ENCODE results near the gene BACH1. TPM values are rescaled to one million over a fixed set of nuclear protein-coding genes. Genes with fewer than 3 reads are reported as not detected.
"Not testable (repeated sequence)": the region's sequence is repeated elsewhere in the genome, so short reads cannot be mapped to it uniquely, and the experiment has no call there.

Gene BACH1
- total and polyA plus RNA-seq, 2 of the 8 experiments (the other 6 are each of a cell fraction or from before 2014, with no cell fraction given), result 6.9 to 50.7 TPM

DNA sequence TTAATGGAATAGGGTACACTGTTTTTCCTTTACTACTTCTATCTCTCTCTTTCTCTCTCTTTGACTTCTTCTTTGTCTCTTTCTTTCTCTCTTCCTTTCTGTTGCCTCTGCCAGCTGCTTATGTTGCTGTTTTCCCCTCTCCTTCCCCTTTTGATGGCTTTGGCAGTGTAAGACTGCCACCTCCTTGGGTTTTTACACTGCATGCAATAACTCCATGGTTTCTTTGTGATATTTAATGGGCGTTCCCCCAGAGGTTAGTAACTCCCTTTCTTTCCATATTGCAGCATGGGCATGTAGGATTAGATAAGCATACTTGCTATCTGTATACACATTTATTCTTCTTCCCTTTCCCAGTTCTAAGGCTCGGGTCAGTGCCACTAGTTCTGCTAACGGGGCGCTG lies 58.1 kb downstream of the BACH1 start:
- H3K56ac ChIP-seq (replicated peaks; ENCODE audit: insufficient read length, low read depth, low read length); H4K8ac ChIP-seq (ENCODE audit: extremely low read depth, insufficient read depth, low read length); H2BK12ac ChIP-seq (ENCODE audit: low read depth, low read length); H3K27ac ChIP-seq (ENCODE audit: low read depth, low read length); H3K9ac ChIP-seq (replicated peaks in 1 of 4; ENCODE audit: extremely low read depth in 1 of 4, low read depth in 3 of 4, low read length in 3 of 4); H4K20me1 ChIP-seq (replicated peaks in 1 of 2; ENCODE audit: control insufficient read depth in 1 of 2, insufficient read depth in 2 of 2, low read length in 2 of 2); H3K79me2 ChIP-seq (ENCODE audit: control insufficient read depth in 1 of 2, insufficient read depth in 2 of 2, low read length in 2 of 2); H2BK5ac ChIP-seq (ENCODE audit: low read depth, low read length); POLR2A ChIA-PET (ENCODE audit: partially characterized antibody); H3K23ac ChIP-seq (ENCODE audit: insufficient read length); H2BK15ac ChIP-seq (ENCODE audit: low read length); H3K79me1 ChIP-seq (ENCODE audit: low read depth, low read length); DNase-seq (ENCODE audit: low read depth in 1 of 2, low spot score in 2 of 2); H2BK120ac ChIP-seq (replicated peaks; ENCODE audit: low read depth, low read length); H3K18ac ChIP-seq (ENCODE audit: extremely low read depth, low read length); H3K27me3 ChIP-seq (replicated peaks in 1 of 4; ENCODE audit: control insufficient read depth in 3 of 4, extremely low read depth in 1 of 4, insufficient read depth in 3 of 4, low read length in 3 of 4); H2AK5ac ChIP-seq (ENCODE audit: low read depth, low read length); H3K4ac ChIP-seq (replicated peaks; ENCODE audit: insufficient read length, low read depth, low read length); H3K14ac ChIP-seq (ENCODE audit: insufficient read length); H4K91ac ChIP-seq (replicated peaks; ENCODE audit: insufficient read length, low read length); H2BK20ac ChIP-seq (ENCODE audit: low read length); H3K23me2 ChIP-seq (ENCODE audit: low read depth, low read length); H2AFZ ChIP-seq (ENCODE audit: low read length); H3K4me2 ChIP-seq (ENCODE audit: insufficient read depth in 1 of 2, low read depth in 2 of 2, low read length in 2 of 2); FAIRE-seq; H3K4me3 ChIP-seq (ENCODE audit: extremely low read depth in 1 of 4, insufficient read depth in 2 of 4, low read depth in 3 of 4, low read length in 4 of 4); H4K5ac ChIP-seq (ENCODE audit: insufficient read length, low read depth, low read length); H3K4me1 ChIP-seq (replicated peaks in 1 of 4; ENCODE audit: control insufficient read depth in 3 of 4, insufficient read depth in 4 of 4, low read length in 3 of 4); H3K9me3 ChIP-seq (ENCODE audit: insufficient read depth in 2 of 2, low read depth in 1 of 2, low read length in 1 of 2): not testable (repeated sequence)
- peaks cover 0 to 15% (median 2%) of the 10 kb centered on the region in 4 experiments; a peak in 1 of 8 replicates for H3K36me3 ChIP-seq (ENCODE audit: control insufficient read depth in 2 of 4, insufficient read depth in 4 of 4, low read length in 3 of 4)
- 90% methylated on average over 3 of the region's 4 CpGs; no CpG with 5 or more reads in 1 of the 2 experiments for WGBS, 2 experiments (ENCODE audit: extremely low coverage in 1 of 2, insufficient coverage in 1 of 2, insufficient read length in 1 of 2, insufficient replicate concordance in 2 of 2, low coverage in 1 of 2, low lambda C conversion rate in 2 of 2, missing lambda C conversion rate in 1 of 2)
- CTCF ChIA-PET (ENCODE audit: partially characterized antibody), result interaction anchor here (3.9 kb wide), 1 partner anchor 15 kb away, joined by 13 read pairs; no protein-coding TSS in a partner anchor

All from H1 (cell line).